ENCODE measurements around the gene NAP1L1.

NAP1L1 gene

DNA sequence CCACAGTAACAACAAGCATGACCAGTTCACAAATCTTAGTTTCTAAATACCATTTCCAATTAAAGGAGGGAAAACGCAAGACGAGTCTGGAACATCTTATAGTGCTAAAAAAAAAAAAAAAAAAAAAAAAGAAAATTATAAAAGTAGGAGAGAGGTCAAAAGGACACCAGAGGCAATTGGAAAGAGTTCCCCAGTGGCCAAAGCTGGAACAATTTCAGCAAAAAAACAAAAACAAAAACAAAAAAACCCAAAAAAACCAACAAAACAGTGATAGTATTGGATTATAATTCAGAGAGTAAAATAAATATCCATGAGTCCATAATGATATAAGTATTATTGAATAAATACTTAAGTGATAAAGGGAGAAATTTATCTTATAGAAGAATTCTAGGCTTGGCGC, 10.3 kb upstream of the NAP1L1 start:
- no peak overlapping the region for H3K4me3 ChIP-seq (replicated peaks; ENCODE audit: insufficient read depth, low read length)
- H3K27ac ChIP-seq (replicated peaks): no peak overlapping the region
- TF ChIP-seq CTCF (IDR thresholded peaks at IDR 0.05; ENCODE audit: insufficient read depth, low read length): no peak
- no peak for TF ChIP-seq POLR2AphosphoS5 (IDR thresholded peaks at IDR 0.05; ENCODE audit: low read depth)
- no peak for TF ChIP-seq GABPA (IDR thresholded peaks at IDR 0.05; ENCODE audit: low read depth)
- no peak for TF ChIP-seq SPI1 (IDR thresholded peaks at IDR 0.05; ENCODE audit: borderline replicate concordance, low read depth)
- no peak for TF ChIP-seq REST (IDR thresholded peaks at IDR 0.05; ENCODE audit: insufficient replicate concordance, low read depth)
- no peak for DNase-seq (ENCODE audit: low read depth in 1 of 2, low spot score in 1 of 2)
- H3K27me3 ChIP-seq (ENCODE audit: insufficient read depth, poor library complexity, severe bottlenecking): no peaks in the 10 kb centered on the region

- TF ChIP-seq GABPA (IDR thresholded peaks at IDR 0.05; ENCODE audit: low read depth): no peak
- TF ChIP-seq POLR2AphosphoS5 (IDR thresholded peaks at IDR 0.05; ENCODE audit: low read depth): no peak
- TF ChIP-seq SPI1 (IDR thresholded peaks at IDR 0.05; ENCODE audit: borderline replicate concordance, low read depth): no peak
- no peak for TF ChIP-seq CTCF (IDR thresholded peaks at IDR 0.05; ENCODE audit: insufficient read depth, low read length)
- no peak for TF ChIP-seq REST (IDR thresholded peaks at IDR 0.05; ENCODE audit: insufficient replicate concordance, low read depth)
- no peak overlapping the region for H3K27ac ChIP-seq (replicated peaks)
- no peaks in the 10 kb centered on the region for H3K27me3 ChIP-seq (ENCODE audit: insufficient read depth, poor library complexity, severe bottlenecking)
- H3K4me3 ChIP-seq (replicated peaks; ENCODE audit: insufficient read depth, low read length): no peak overlapping the region
- DNase-seq (ENCODE audit: low read depth in 1 of 2, low spot score in 1 of 2): no peak
Observed at GRCh38 chr12:76091246-76091754, 6.8 kb upstream of the NAP1L1 start.

GRCh38 chr12:76085520-76085868, 1.0 kb upstream of the NAP1L1 start:
- TF ChIP-seq REST (IDR thresholded peaks at IDR 0.05; ENCODE audit: insufficient replicate concordance, low read depth) (no peak), CTCF (IDR thresholded peaks at IDR 0.05; ENCODE audit: insufficient read depth, low read length) (no peak), POLR2AphosphoS5 (IDR thresholded peaks at IDR 0.05; ENCODE audit: low read depth) (no peak), SPI1 (IDR thresholded peaks at IDR 0.05; ENCODE audit: borderline replicate concordance, low read depth) (no peak), GABPA (IDR thresholded peaks at IDR 0.05; ENCODE audit: low read depth) (no peak)
- Histone ChIP-seq H3K27me3 (ENCODE audit: insufficient read depth, poor library complexity, severe bottlenecking) (no peaks in the 10 kb centered on the region), H3K4me3 (replicated peaks; ENCODE audit: insufficient read depth, low read length) (peak overlapping the region; percentile 84), H3K27ac (replicated peaks) (peak overlapping the region; percentile 95)
- DNase-seq (ENCODE audit: low read depth in 1 of 2, low spot score in 1 of 2): no peak
